ENCODE measurements around the gene AADACL4. TPM values are rescaled to one million over a fixed set of nuclear protein-coding genes. Genes with fewer than 3 reads are reported as not detected.
"Not testable (repeated sequence)": the region's sequence is repeated elsewhere in the genome, so short reads cannot be mapped to it uniquely, and the experiment has no call there.

AADACL4 gene
- total RNA-seq, 2 experiments from 2014 or later = not detected

- ATAC-seq (ENCODE audit: low read depth) (peak; percentile 76), DNase-seq (peak; percentile 62)
- peak overlapping the region; percentile 35 for H3K4me3 Mint-ChIP-seq
- H3K4me1 Mint-ChIP-seq = peaks cover 10% of the 10 kb centered on the region
- peaks cover 14% of the 10 kb centered on the region for H3K27me3 Mint-ChIP-seq
- H3K9me3 Mint-ChIP-seq = peaks cover 2% of the 10 kb centered on the region
- POLR2A ChIA-PET = interaction anchor here (0.6 to 1.3 kb wide), 4 partner anchors 23 to 350 kb away, joined by 3 to 5 read pairs (median 4); no protein-coding TSS in a partner anchor
- no peaks in the 10 kb centered on the region for H3K36me3 Mint-ChIP-seq
- H3K27ac Mint-ChIP-seq = no peak overlapping the region
Observed at GRCh38 chr1:12658531-12659453, 14.9 kb downstream of the AADACL4 start.

GRCh38 chr1:12661606-12662219, 17.8 kb downstream of the AADACL4 start:
- Mint-ChIP-seq H3K9me3 (peaks cover 1% of the 10 kb centered on the region), H3K36me3 (no peaks in the 10 kb centered on the region), H3K4me3 (no peak overlapping the region), H3K27ac (no peak overlapping the region), H3K27me3 (peaks cover 14% of the 10 kb centered on the region), H3K4me1 (peaks cover 10% of the 10 kb centered on the region)
- POLR2A ChIA-PET = no interaction called here
- no peak for ATAC-seq (ENCODE audit: low read depth)
- DNase-seq = no peak

GRCh38 chr1:12662556-12662955, 18.7 kb downstream of the AADACL4 start:
- ATAC-seq (ENCODE audit: low read depth) (no peak), DNase-seq (no peak)
- POLR2A ChIA-PET = no interaction called here
- Mint-ChIP-seq H3K4me3 (no peak overlapping the region), H3K9me3 (peaks cover 4% of the 10 kb centered on the region), H3K27ac (no peak overlapping the region), H3K27me3 (peaks cover 14% of the 10 kb centered on the region), H3K36me3 (no peaks in the 10 kb centered on the region), H3K4me1 (peaks cover 6% of the 10 kb centered on the region)

GRCh38 chr1:12665511-12665910, 21.6 kb downstream of the AADACL4 start:
- Mint-ChIP-seq H3K36me3 (no peaks in the 10 kb centered on the region), H3K27me3 (peaks cover 17% of the 10 kb centered on the region), H3K27ac (no peak overlapping the region), H3K9me3 (peaks cover 10% of the 10 kb centered on the region), H3K4me3 (no peak overlapping the region), H3K4me1 (no peaks in the 10 kb centered on the region)
- DNase-seq (no peak), ATAC-seq (ENCODE audit: low read depth) (no peak)
- POLR2A ChIA-PET = no interaction called here

- POLR2A ChIA-PET = no interaction called here
- DNase-seq = no peak
Observed at GRCh38 chr1:12666141-12666735, 22.4 kb downstream of the AADACL4 start.

GRCh38 chr1:12669529-12670068, 25.7 kb downstream of the AADACL4 start:
- no peak overlapping the region for H3K27ac Mint-ChIP-seq
- no peaks in the 10 kb centered on the region for H3K36me3 Mint-ChIP-seq

More at GRCh38 chr1:12666141-12666735, 22.4 kb downstream of the AADACL4 start:
- Mint-ChIP-seq H3K27ac (no peak overlapping the region), H3K27me3 (peaks cover 20% of the 10 kb centered on the region), H3K36me3 (no peaks in the 10 kb centered on the region), H3K4me1 (no peaks in the 10 kb centered on the region), H3K9me3 (peaks cover 10% of the 10 kb centered on the region), H3K4me3 (no peak overlapping the region)
- ATAC-seq (ENCODE audit: low read depth) = no peak

GRCh38 chr1:12674358-12674757, 30.5 kb downstream of the AADACL4 start:
- H3K4me1 Mint-ChIP-seq = no peaks in the 10 kb centered on the region
- POLR2A ChIA-PET = no interaction called here
- H3K27ac Mint-ChIP-seq = no peak overlapping the region
- H3K4me3 Mint-ChIP-seq = no peak overlapping the region
- H3K36me3 Mint-ChIP-seq = no peaks in the 10 kb centered on the region
- no peaks in the 10 kb centered on the region for H3K9me3 Mint-ChIP-seq
- peaks cover 28% of the 10 kb centered on the region for H3K27me3 Mint-ChIP-seq
- DNase-seq (no peak), ATAC-seq (ENCODE audit: low read depth) (no peak)

More at GRCh38 chr1:12669529-12670068, 25.7 kb downstream of the AADACL4 start:
- peaks cover 9% of the 10 kb centered on the region for H3K9me3 Mint-ChIP-seq
- no peak for ATAC-seq (ENCODE audit: low read depth)
- DNase-seq = no peak
- peaks cover 26% of the 10 kb centered on the region for H3K27me3 Mint-ChIP-seq
- no peaks in the 10 kb centered on the region for H3K4me1 Mint-ChIP-seq
- POLR2A ChIA-PET = no interaction called here
- no peak overlapping the region for H3K4me3 Mint-ChIP-seq

GRCh38 chr1:12676122-12676521, 32.2 kb downstream of the AADACL4 start:
- H3K27ac Mint-ChIP-seq; ATAC-seq (ENCODE audit: low read depth); H3K36me3 Mint-ChIP-seq; H3K4me3 Mint-ChIP-seq; H3K4me1 Mint-ChIP-seq; DNase-seq; POLR2A ChIA-PET; H3K9me3 Mint-ChIP-seq: not testable (repeated sequence)
- H3K27me3 Mint-ChIP-seq = peaks cover 26% of the 10 kb centered on the region

GRCh38 chr1:12677565-12677964, 33.7 kb downstream of the AADACL4 start:
- DNase-seq (no peak), ATAC-seq (ENCODE audit: low read depth) (no peak)
- Mint-ChIP-seq H3K4me1 (no peaks in the 10 kb centered on the region), H3K36me3 (peaks cover 1% of the 10 kb centered on the region), H3K27ac (no peak overlapping the region), H3K9me3 (peaks cover 2% of the 10 kb centered on the region), H3K27me3 (peaks cover 18% of the 10 kb centered on the region), H3K4me3 (no peak overlapping the region)
- POLR2A ChIA-PET = no interaction called here

GRCh38 chr1:12678350-12678749, 34.5 kb downstream of the AADACL4 start:
- H3K27me3 Mint-ChIP-seq = peaks cover 17% of the 10 kb centered on the region
- no peak overlapping the region for H3K4me3 Mint-ChIP-seq
- peaks cover 1% of the 10 kb centered on the region for H3K36me3 Mint-ChIP-seq
- DNase-seq = no peak
- POLR2A ChIA-PET = no interaction called here
- ATAC-seq (ENCODE audit: low read depth) = no peak
- peaks cover 2% of the 10 kb centered on the region for H3K9me3 Mint-ChIP-seq
- H3K27ac Mint-ChIP-seq = no peak overlapping the region
- H3K4me1 Mint-ChIP-seq = no peaks in the 10 kb centered on the region

GRCh38 chr1:12678820-12679219, 34.9 kb downstream of the AADACL4 start:
- DNase-seq (no peak), ATAC-seq (ENCODE audit: low read depth) (no peak)
- H3K4me3 Mint-ChIP-seq = no peak overlapping the region
- no peak overlapping the region for H3K27ac Mint-ChIP-seq
- H3K9me3 Mint-ChIP-seq = peaks cover 2% of the 10 kb centered on the region
- peaks cover 19% of the 10 kb centered on the region for H3K27me3 Mint-ChIP-seq
- H3K4me1 Mint-ChIP-seq = no peaks in the 10 kb centered on the region
- POLR2A ChIA-PET = no interaction called here
- H3K36me3 Mint-ChIP-seq = peaks cover 1% of the 10 kb centered on the region

- ATAC-seq (ENCODE audit: low read depth) (no peak), DNase-seq (no peak)
- peaks cover 10% of the 10 kb centered on the region for H3K27me3 Mint-ChIP-seq
- POLR2A ChIA-PET = no interaction called here
- no peaks in the 10 kb centered on the region for H3K36me3 Mint-ChIP-seq
- no peaks in the 10 kb centered on the region for H3K4me1 Mint-ChIP-seq
- no peaks in the 10 kb centered on the region for H3K9me3 Mint-ChIP-seq
- no peak overlapping the region for H3K27ac Mint-ChIP-seq
- no peak overlapping the region for H3K4me3 Mint-ChIP-seq
Observed at GRCh38 chr1:12690156-12690555, 46.3 kb downstream of the AADACL4 start.

GRCh38 chr1:12692967-12693782, 49.3 kb downstream of the AADACL4 start:
- POLR2A ChIA-PET = no interaction called here
- no peaks in the 10 kb centered on the region for H3K4me1 Mint-ChIP-seq

More at GRCh38 chr1:12692967-12693782, 49.3 kb downstream of the AADACL4 start:
- ATAC-seq (ENCODE audit: low read depth) (no peak), DNase-seq (no peak)
- no peak overlapping the region for H3K27ac Mint-ChIP-seq
- no peak overlapping the region for H3K4me3 Mint-ChIP-seq
- H3K27me3 Mint-ChIP-seq = peaks cover 14% of the 10 kb centered on the region
- H3K9me3 Mint-ChIP-seq = no peaks in the 10 kb centered on the region
- H3K36me3 Mint-ChIP-seq = no peaks in the 10 kb centered on the region
